ENCODE results near the gene BRIP1. TPM values are rescaled to one million over a fixed set of nuclear protein-coding genes. Genes with fewer than 3 reads are reported as not detected.
A peak's percentile ranks its signal among the peaks of the same experiment; 100 is the strongest.

Gene BRIP1
- total and polyA plus RNA-seq, 2 donors (not counting 1 experiment from before 2014, with no cell fraction given), result 4.0 to 8.1 TPM

DNA sequence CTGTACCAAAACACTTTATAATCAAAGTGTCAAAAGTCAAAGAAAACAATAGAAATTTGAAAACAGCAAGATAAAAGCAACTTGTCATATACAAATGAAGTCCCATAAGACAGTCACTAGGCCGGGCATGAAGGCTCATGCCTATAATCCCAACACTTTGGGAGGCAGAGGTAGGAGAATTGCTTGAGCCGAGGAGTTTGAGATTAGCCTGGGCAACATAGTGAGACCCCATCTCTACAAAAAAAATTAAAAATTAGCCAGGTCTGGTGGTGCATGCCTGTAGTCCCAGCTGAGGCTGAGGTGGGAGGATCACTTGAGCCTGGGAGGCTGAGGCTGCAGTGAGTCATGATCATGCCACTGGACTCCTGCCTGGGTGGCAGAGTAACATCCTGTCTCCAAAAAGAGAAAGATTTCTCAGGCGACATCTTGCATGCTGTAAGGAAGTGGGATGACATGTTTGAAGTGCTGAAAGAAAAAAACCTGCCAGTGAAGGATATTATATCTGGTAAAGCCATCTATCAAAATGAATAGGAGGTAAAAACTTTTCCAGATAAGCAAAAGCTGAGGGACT is 173.6 kb downstream of the BRIP1 start:
- no peaks in the 10 kb centered on the region for H4K20me1 ChIP-seq (ENCODE audit: control insufficient read depth, extremely low read depth, insufficient read depth, low read length)
- no peaks in the 10 kb centered on the region for H3K9me3 ChIP-seq (ENCODE audit: control insufficient read depth, insufficient read depth, low read depth, low read length)
- H3K36me3 ChIP-seq (ENCODE audit: control insufficient read depth, insufficient read depth, low read length), result no peaks in the 10 kb centered on the region
- no peaks in the 10 kb centered on the region for H3K27me3 ChIP-seq (ENCODE audit: control insufficient read depth, insufficient read depth, low read length)
- H3K9ac ChIP-seq (ENCODE audit: insufficient read depth, low read length), result no peak overlapping the region
- no peak overlapping the region for H3K27ac ChIP-seq (ENCODE audit: insufficient read depth, low read length)
- H3K4me3 ChIP-seq (replicated peaks in 1 of 4; ENCODE audit: control extremely low read depth in 1 of 4, insufficient read depth in 1 of 4, low read depth in 3 of 4, low read length in 4 of 4), result no peak overlapping the region
- H3K4me2 ChIP-seq (ENCODE audit: extremely low read depth, insufficient read depth, low read length), result no peak overlapping the region
- H3K4me1 ChIP-seq (ENCODE audit: control insufficient read depth, extremely low read depth, insufficient read depth, low read length), result no peaks in the 10 kb centered on the region
- TF ChIP-seq CTCF (conservative IDR thresholded peaks at IDR 0.05 in 1 of 2, IDR thresholded peaks at IDR 0.05 in 1 of 2; ENCODE audit: low read depth in 1 of 2, low read length in 2 of 2) (no peak), EZH2 (IDR thresholded peaks at IDR 0.05; ENCODE audit: low read length, missing control alignments) (no peak)
- no peak overlapping the region for H2AFZ ChIP-seq (ENCODE audit: low read length)
- DNase-seq (ENCODE audit: low read depth in 2 of 2), result peak; percentile 14 to 27
- H3K79me2 ChIP-seq (ENCODE audit: control insufficient read depth, insufficient read depth, low read length), result no peaks in the 10 kb centered on the region

GRCh38 chr17:61687769-61688168 is 175.6 kb downstream of the BRIP1 start:
- H4K20me1 ChIP-seq (ENCODE audit: control insufficient read depth, extremely low read depth, insufficient read depth, low read length), result no peaks in the 10 kb centered on the region
- no peaks in the 10 kb centered on the region for H3K36me3 ChIP-seq (ENCODE audit: control insufficient read depth, insufficient read depth, low read length)
- H3K27me3 ChIP-seq (ENCODE audit: control insufficient read depth, insufficient read depth, low read length), result no peaks in the 10 kb centered on the region
- no peaks in the 10 kb centered on the region for H3K79me2 ChIP-seq (ENCODE audit: control insufficient read depth, insufficient read depth, low read length)
- no peak overlapping the region for H2AFZ ChIP-seq (ENCODE audit: low read length)
- no peak overlapping the region for H3K4me2 ChIP-seq (ENCODE audit: extremely low read depth, insufficient read depth, low read length)
- H3K9me3 ChIP-seq (ENCODE audit: control insufficient read depth, insufficient read depth, low read depth, low read length), result no peaks in the 10 kb centered on the region
- no peak overlapping the region for H3K27ac ChIP-seq (ENCODE audit: insufficient read depth, low read length)
- H3K4me3 ChIP-seq (replicated peaks in 1 of 4; ENCODE audit: control extremely low read depth in 1 of 4, insufficient read depth in 1 of 4, low read depth in 3 of 4, low read length in 4 of 4), result no peak overlapping the region
- no peak overlapping the region for H3K9ac ChIP-seq (ENCODE audit: insufficient read depth, low read length)
- TF ChIP-seq CTCF (conservative IDR thresholded peaks at IDR 0.05 in 1 of 2, IDR thresholded peaks at IDR 0.05 in 1 of 2; ENCODE audit: low read depth in 1 of 2, low read length in 2 of 2) (no peak), EZH2 (IDR thresholded peaks at IDR 0.05; ENCODE audit: low read length, missing control alignments) (no peak)
- no peak for DNase-seq (ENCODE audit: low read depth in 2 of 2)
- no peaks in the 10 kb centered on the region for H3K4me1 ChIP-seq (ENCODE audit: control insufficient read depth, extremely low read depth, insufficient read depth, low read length)

- no peak overlapping the region for H3K9ac ChIP-seq (ENCODE audit: insufficient read depth, low read length)
- H4K20me1 ChIP-seq (ENCODE audit: control insufficient read depth, extremely low read depth, insufficient read depth, low read length), result no peaks in the 10 kb centered on the region
- no peaks in the 10 kb centered on the region for H3K4me1 ChIP-seq (ENCODE audit: control insufficient read depth, extremely low read depth, insufficient read depth, low read length)
- TF ChIP-seq EZH2 (IDR thresholded peaks at IDR 0.05; ENCODE audit: low read length, missing control alignments) (no peak), CTCF (conservative IDR thresholded peaks at IDR 0.05 in 1 of 2, IDR thresholded peaks at IDR 0.05 in 1 of 2; ENCODE audit: low read depth in 1 of 2, low read length in 2 of 2) (no peak)
- H3K4me3 ChIP-seq (replicated peaks in 1 of 4; ENCODE audit: control extremely low read depth in 1 of 4, insufficient read depth in 1 of 4, low read depth in 3 of 4, low read length in 4 of 4), result no peak overlapping the region
- H3K27ac ChIP-seq (ENCODE audit: insufficient read depth, low read length), result no peak overlapping the region
- H3K79me2 ChIP-seq (ENCODE audit: control insufficient read depth, insufficient read depth, low read length), result no peaks in the 10 kb centered on the region
- no peak overlapping the region for H2AFZ ChIP-seq (ENCODE audit: low read length)
- no peak for DNase-seq (ENCODE audit: low read depth in 2 of 2)
- H3K27me3 ChIP-seq (ENCODE audit: control insufficient read depth, insufficient read depth, low read length), result no peaks in the 10 kb centered on the region
- no peaks in the 10 kb centered on the region for H3K9me3 ChIP-seq (ENCODE audit: control insufficient read depth, insufficient read depth, low read depth, low read length)
- no peak overlapping the region for H3K4me2 ChIP-seq (ENCODE audit: extremely low read depth, insufficient read depth, low read length)
- no peaks in the 10 kb centered on the region for H3K36me3 ChIP-seq (ENCODE audit: control insufficient read depth, insufficient read depth, low read length)
Measured at GRCh38 chr17:61686113-61686512, 177.2 kb downstream of the BRIP1 start.
